ENCODE data around the gene MAML2. TPM values are rescaled to one million over a fixed set of nuclear protein-coding genes. Genes with fewer than 3 reads are reported as not detected.
A peak's percentile ranks its signal among the peaks of the same experiment; 100 is the strongest.

The MAML2 gene
- polyA plus RNA-seq, 1 of the 3 experiments (the other 2 are of a cell fraction): 20.1 TPM

- TF ChIP-seq TEAD4 (IDR thresholded peaks at IDR 0.05; ENCODE audit: borderline replicate concordance, insufficient read depth) (peak; percentile 94), RCOR1 (IDR thresholded peaks at IDR 0.05; ENCODE audit: low read length) (no peak), SIN3A (IDR thresholded peaks at IDR 0.05; ENCODE audit: borderline replicate concordance, low read depth, low read length) (0 out of 2 replicates have a peak, but pooled peaks have one; percentile 45), REST (IDR thresholded peaks at IDR 0.05; ENCODE audit: low read depth, low read length) (0 out of 2 replicates have a peak, but pooled peaks have one; percentile 12), NFIC (IDR thresholded peaks at IDR 0.05; ENCODE audit: borderline replicate concordance) (peak; percentile 84), FOXM1 (IDR thresholded peaks at IDR 0.05; ENCODE audit: low read depth) (peak; percentile 81; the same call in 1 of the 2 replicates), CTCF (IDR thresholded peaks at IDR 0.05) (no peak), RFX5 (IDR thresholded peaks at IDR 0.05; ENCODE audit: low read length) (no peak), ZBTB33 (IDR thresholded peaks at IDR 0.05; ENCODE audit: borderline replicate concordance, low read depth) (no peak), RXRA (IDR thresholded peaks at IDR 0.05; ENCODE audit: borderline replicate concordance, low read depth) (peak; percentile 91), RAD21 (IDR thresholded peaks at IDR 0.05; ENCODE audit: low read length) (no peak), EP300 (IDR thresholded peaks at IDR 0.05; ENCODE audit: borderline replicate concordance in 1 of 2, low read depth in 1 of 2, low read length in 1 of 2) (peak; percentile 56 to 94), USF1 (IDR thresholded peaks at IDR 0.05; ENCODE audit: borderline replicate concordance, low read depth) (no peak), ELF1 (IDR thresholded peaks at IDR 0.05) (no peak), FOSL2 (IDR thresholded peaks at IDR 0.05; ENCODE audit: borderline replicate concordance, low read depth) (peak; percentile 40; the same call in 1 of the 2 replicates), TCF12 (IDR thresholded peaks at IDR 0.05) (peak; percentile 96), MXI1 (IDR thresholded peaks at IDR 0.05; ENCODE audit: low read depth, low read length) (no peak)
These were observed 252.3 kb downstream of the MAML2 start (continued) for GRCh38 chr11:96090711-96091110.

Measured in SK-N-SH (cell line).